Measurements from ENCODE around the gene FAM174A.

DNA sequence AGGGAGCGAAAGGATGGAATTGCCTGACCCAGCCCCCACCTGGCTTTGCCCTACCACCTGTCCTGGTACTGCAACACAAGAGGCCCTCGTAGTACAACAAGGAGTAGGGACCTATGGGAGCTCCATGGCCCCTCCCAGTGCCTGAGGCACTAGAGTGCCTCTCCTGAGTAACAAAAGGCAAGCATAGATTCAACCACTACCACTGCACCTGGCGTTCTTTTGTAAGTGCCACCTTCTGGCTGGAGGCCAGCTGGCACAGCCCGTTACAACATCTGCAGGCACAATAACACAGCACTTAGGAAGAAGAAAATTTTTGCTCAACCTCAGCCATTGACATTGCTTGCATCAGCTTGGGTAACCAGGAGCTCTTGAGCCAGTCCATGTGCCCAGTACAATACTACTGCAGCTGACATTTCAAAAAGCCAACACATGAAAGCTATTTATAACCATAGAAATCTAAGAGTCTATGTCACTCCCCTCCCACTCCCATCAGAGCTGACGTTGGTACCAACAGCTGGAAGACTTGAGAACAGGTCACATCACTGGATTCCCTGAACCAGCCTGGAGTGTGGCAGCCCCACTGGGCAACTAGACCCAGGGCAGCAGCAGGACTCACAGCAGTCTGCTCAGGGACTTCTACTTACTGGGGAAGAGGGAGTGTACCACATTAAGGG, 17.7 kb upstream of the FAM174A start:
- TF ChIP-seq POLR2A (IDR thresholded peaks at IDR 0.05) (no peak), POLR2AphosphoS5 (IDR thresholded peaks at IDR 0.05) (no peak)
- TF ChIP-seq, protein P1, sequence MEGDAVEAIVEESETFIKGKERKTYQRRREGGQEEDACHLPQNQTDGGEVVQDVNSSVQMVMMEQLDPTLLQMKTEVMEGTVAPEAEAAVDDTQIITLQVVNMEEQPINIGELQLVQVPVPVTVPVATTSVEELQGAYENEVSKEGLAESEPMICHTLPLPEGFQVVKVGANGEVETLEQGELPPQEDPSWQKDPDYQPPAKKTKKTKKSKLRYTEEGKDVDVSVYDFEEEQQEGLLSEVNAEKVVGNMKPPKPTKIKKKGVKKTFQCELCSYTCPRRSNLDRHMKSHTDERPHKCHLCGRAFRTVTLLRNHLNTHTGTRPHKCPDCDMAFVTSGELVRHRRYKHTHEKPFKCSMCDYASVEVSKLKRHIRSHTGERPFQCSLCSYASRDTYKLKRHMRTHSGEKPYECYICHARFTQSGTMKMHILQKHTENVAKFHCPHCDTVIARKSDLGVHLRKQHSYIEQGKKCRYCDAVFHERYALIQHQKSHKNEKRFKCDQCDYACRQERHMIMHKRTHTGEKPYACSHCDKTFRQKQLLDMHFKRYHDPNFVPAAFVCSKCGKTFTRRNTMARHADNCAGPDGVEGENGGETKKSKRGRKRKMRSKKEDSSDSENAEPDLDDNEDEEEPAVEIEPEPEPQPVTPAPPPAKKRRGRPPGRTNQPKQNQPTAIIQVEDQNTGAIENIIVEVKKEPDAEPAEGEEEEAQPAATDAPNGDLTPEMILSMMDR (IDR thresholded peaks at IDR 0.05) = no peak
